Measurements from ENCODE around the gene TUBB. TPM values are rescaled to one million over a fixed set of nuclear protein-coding genes. Genes with fewer than 3 reads are reported as not detected.

The TUBB gene
- total RNA-seq, 2 donors from 2014 or later, result 80.9 to 84.4 TPM

GRCh38 chr6:30768634-30769087 lies 48.5 kb downstream of the TUBB start:
- H3K27ac ChIP-seq, result peak overlapping the region in 3 of 4 donors; percentile 40 to 74 (median 54)
- ATAC-seq, result no peak

DNA sequence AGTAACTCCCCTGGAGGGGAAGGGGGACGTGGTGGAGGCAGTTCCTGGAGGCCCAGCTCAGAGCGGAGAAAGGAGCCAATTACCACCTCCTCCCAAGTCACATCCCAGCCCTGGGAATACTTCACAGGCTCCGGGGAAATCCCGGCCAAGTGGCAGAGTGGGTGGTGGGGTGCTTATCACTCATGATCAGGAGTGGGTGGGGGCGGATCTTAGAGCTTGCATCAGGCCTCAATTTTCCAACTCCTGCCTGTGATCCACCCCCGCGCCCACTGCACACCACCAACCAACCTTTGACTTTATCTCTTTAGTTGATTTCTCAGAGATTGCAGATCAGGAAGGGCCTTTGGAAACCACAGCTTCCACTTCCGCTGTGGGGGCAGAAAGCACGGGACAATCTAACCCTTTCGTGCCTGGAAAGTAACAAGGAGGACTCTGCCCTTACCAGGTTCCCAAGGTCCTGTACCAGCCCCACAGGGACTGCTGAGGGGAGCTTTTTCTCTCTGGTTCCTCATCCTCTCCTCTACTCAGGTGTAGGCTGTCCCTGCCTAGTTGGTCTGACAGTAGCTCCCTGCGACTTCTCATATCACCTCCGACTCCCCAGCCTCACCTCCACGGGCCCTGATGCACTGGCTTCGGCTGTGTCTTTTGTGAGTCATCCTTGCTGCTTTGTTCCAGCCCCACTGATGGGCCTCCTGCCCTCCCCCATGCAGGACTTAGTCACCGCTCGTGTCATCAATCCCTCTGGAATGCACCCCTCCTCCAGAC lies 49.1 kb downstream of the TUBB start:
- WGBS, 2 donors, result 42 to 62% methylated on average over 14 to 16 of the region's 16 CpGs

More at GRCh38 chr6:30768634-30769087, 48.5 kb downstream of the TUBB start:
- TF ChIP-seq POLR2A (IDR thresholded peaks at IDR 0.05) (no peak), CTCF (IDR thresholded peaks at IDR 0.05) (no peak)
- H3K4me3 ChIP-seq, result no peak overlapping the region
- H3K4me1 ChIP-seq, result peaks cover 41% of the 10 kb centered on the region
- no peak for DNase-seq
- H3K36me3 ChIP-seq (replicated peaks in 1 of 2; ENCODE audit: insufficient read depth in 1 of 2, low read depth in 2 of 2), result no peaks in the 10 kb centered on the region
- WGBS, 2 donors, result 96 to 100% methylated on average over 3 to 4 of the region's 4 CpGs
- intact Hi-C loops (cut with DNase I), result no loop called here
- H3K9me3 ChIP-seq, result no peaks in the 10 kb centered on the region
- H3K27me3 ChIP-seq, result no peaks in the 10 kb centered on the region

GRCh38 chr6:30769853-30770524 lies 49.8 kb downstream of the TUBB start:
- no peak for TF ChIP-seq POLR2A (IDR thresholded peaks at IDR 0.05)
- DNase-seq (no peak), ATAC-seq (no peak)
- H3K9me3 ChIP-seq, result no peaks in the 10 kb centered on the region
- H3K36me3 ChIP-seq (replicated peaks in 1 of 2; ENCODE audit: insufficient read depth in 1 of 2, low read depth in 2 of 2), result no peaks in the 10 kb centered on the region
- H3K4me1 ChIP-seq, result peaks cover 41% of the 10 kb centered on the region
- no peaks in the 10 kb centered on the region for H3K27me3 ChIP-seq
- H3K27ac ChIP-seq, result peak overlapping the region in 3 of 4 donors; percentile 40 to 74 (median 54)
- WGBS, 2 donors, result 65 to 69% methylated on average over 5 of the region's 5 CpGs
- no peak overlapping the region for H3K4me3 ChIP-seq
- intact Hi-C loops (cut with DNase I), result no loop called here

More for the DNA sequence above, 49.1 kb downstream of the TUBB start:
- TF ChIP-seq POLR2A (IDR thresholded peaks at IDR 0.05) (peak in 2 of 3 donors; percentile 27 to 52), CTCF (IDR thresholded peaks at IDR 0.05) (no peak)
- Histone ChIP-seq H3K27ac (peak overlapping the region; percentile 36 to 74 (median 47)), H3K4me1 (peaks cover 37% of the 10 kb centered on the region), H3K4me3 (no peak overlapping the region), H3K9me3 (no peaks in the 10 kb centered on the region), H3K27me3 (no peaks in the 10 kb centered on the region), H3K36me3 (replicated peaks in 1 of 2; ENCODE audit: insufficient read depth in 1 of 2, low read depth in 2 of 2) (no peaks in the 10 kb centered on the region)
- peak; percentile 75 for ATAC-seq
- peak in 3 of 4 donors; percentile 49 to 71 (median 70) for DNase-seq
- intact Hi-C loops (cut with DNase I), result no loop called here

GRCh38 chr6:30770592-30770991 lies 50.4 kb downstream of the TUBB start:
- 76 to 81% methylated on average over 3 of the region's 3 CpGs for WGBS, 2 donors
- DNase-seq (no peak), ATAC-seq (no peak)
- TF ChIP-seq POLR2A (IDR thresholded peaks at IDR 0.05) (no peak), CTCF (IDR thresholded peaks at IDR 0.05) (no peak)
- Histone ChIP-seq H3K4me3 (no peak overlapping the region), H3K27me3 (no peaks in the 10 kb centered on the region), H3K27ac (peak overlapping the region in 1 of 4 donors; percentile 15), H3K36me3 (replicated peaks in 1 of 2; ENCODE audit: insufficient read depth in 1 of 2, low read depth in 2 of 2) (no peaks in the 10 kb centered on the region), H3K4me1 (peaks cover 39% of the 10 kb centered on the region), H3K9me3 (no peaks in the 10 kb centered on the region)
- intact Hi-C loops (cut with DNase I), result no loop called here

DNA sequence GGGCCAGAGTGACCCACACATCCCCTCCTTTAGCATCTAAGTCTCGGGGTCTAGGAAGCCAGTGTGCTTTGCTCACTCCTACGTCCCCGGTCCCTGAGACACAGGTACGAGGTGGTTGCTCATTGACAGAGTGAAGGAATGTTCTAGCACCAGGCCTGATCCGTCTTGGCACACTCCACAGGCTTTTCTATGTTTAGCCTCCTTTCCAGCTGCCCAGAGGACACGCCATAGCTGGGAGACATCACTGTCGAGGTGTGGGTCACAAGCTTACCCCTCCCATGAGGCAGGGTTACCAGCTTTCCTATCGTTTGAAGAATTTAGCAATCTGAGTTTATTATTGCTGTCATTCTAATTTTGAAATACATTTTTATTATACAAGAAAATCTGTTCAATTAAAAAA lies 54.5 kb downstream of the TUBB start:
- DNase-seq (peak in 1 of 4 donors; percentile 22), ATAC-seq (no peak)
- WGBS, 2 donors, result 55 to 72% methylated on average over 8 of the region's 8 CpGs
- TF ChIP-seq CTCF (IDR thresholded peaks at IDR 0.05), result no peak
- TF ChIP-seq POLR2A (IDR thresholded peaks at IDR 0.05), result no peak
- Histone ChIP-seq H3K9me3 (no peaks in the 10 kb centered on the region), H3K4me3 (no peak overlapping the region), H3K27ac (no peak overlapping the region), H3K36me3 (replicated peaks in 1 of 2; ENCODE audit: insufficient read depth in 1 of 2, low read depth in 2 of 2) (no peaks in the 10 kb centered on the region), H3K27me3 (no peaks in the 10 kb centered on the region), H3K4me1 (peaks cover 35% of the 10 kb centered on the region)
- intact Hi-C loops (cut with DNase I), result no loop called here

All from body of pancreas (tissue), 4 donors.